Heart left ventricle (tissue), 16 donors: ENCODE data around the gene COL26A1. TPM values are rescaled to one million over a fixed set of nuclear protein-coding genes. Genes with fewer than 3 reads are reported as not detected.

Source experiments
- ATAC-seq, 4 donors: fragments of 200-7000 bp; cut with Tn5 transposase; one replicate each; pipeline ENCODE4 v1.9.1; 2020 to 2022; ENCODE audit warnings: moderate library complexity in 4 of 4, mild to moderate bottlenecking in 3 of 4, moderate number of reproducible peaks in 1 of 4
- DNase-seq, 5 donors: peaks; one replicate each; pipeline ENCODE4 v3.0.0-alpha.2; 2020
- H3K27ac ChIP-seq, 12 donors: fragments of 200-600 bp; sonication (generic) in 4 of 12; one replicate each; pipeline versions ENCODE4 v1.5.0 to v1.8.0; 2016 to 2022; ENCODE audit warnings: mild to moderate bottlenecking in 2 of 12
- H3K27me3 ChIP-seq, 9 donors: fragments of 200-600 bp; sonication (generic) in 2 of 9; one replicate each; pipeline versions ENCODE4 v1.5.1 to v1.8.0; 2016 to 2022; ENCODE audit warnings: mild to moderate bottlenecking in 3 of 9
- H3K36me3 ChIP-seq, 9 donors: fragments of 200-600 bp; sonication (generic) in 2 of 9; one replicate each; pipeline versions ENCODE4 v1.5.0 to v1.8.0; 2018 to 2022; ENCODE audit warnings: mild to moderate bottlenecking in 2 of 9
- H3K4me1 ChIP-seq, 12 donors: fragments of 200-600 bp; sonication (generic) in 4 of 12; one replicate each; pipeline versions ENCODE4 v1.5.0 to v1.8.0; 2016 to 2022; ENCODE audit warnings: mild to moderate bottlenecking in 3 of 12
- H3K4me3 ChIP-seq, 12 donors: fragments of 200-600 bp; sonication (generic) in 4 of 12; one replicate each; pipeline versions ENCODE4 v1.5.0 to v1.8.0; 2017 to 2022; ENCODE audit warnings: mild to moderate bottlenecking in 9 of 12, moderate library complexity in 4 of 12
- H3K9me3 ChIP-seq, 12 donors: fragments of 200-600 bp; sonication (generic) in 4 of 12; one replicate each; pipeline versions ENCODE4 v1.5.0 to v1.8.0; 2016 to 2022; ENCODE audit warnings: mild to moderate bottlenecking in 1 of 12
- POLR2A ChIP-seq, 2 donors: fragments of 450-650 bp; IDR thresholded peaks; one replicate each; pipeline ENCODE4 v1.6.1; 2017; ENCODE audit warnings: antibody characterized with exemption in 2 of 2, mild to moderate bottlenecking in 2 of 2, moderate library complexity in 2 of 2
- WGBS, 4 donors: extraction: QIAGEN DNeasy Blood & Tissue Kit in 2 of 4; methylation state at CpG; one replicate each; pipeline versions ENCODE4 v1.1.5 to v1.1.7; 2013 to 2018; 5-methylcytosine and 5-hydroxymethylcytosine counted together
- intact Hi-C, 10 donors: fragments of 100-400 bp; cut with DNase I; formaldehyde crosslinking; loops; one replicate each; pipeline versions ENCODE4 v1.11.1 to v1.14.2; 2022
- polyA plus RNA-seq, 2 donors: library from polyadenylated mRNA; stranded (reverse); fragments of 200-250 nt; gene quantifications; one replicate each; pipeline ENCODE4 v1.2.3, GENCODE V29; 2013
- total RNA-seq, 9 donors: library from RNA; depleted of rRNA in 2 of 9; stranded (reverse); fragments of >200 nt in 2 of 9; fragmentation: NEBNext Ultra II Directional in 3 of 9; extraction: Animal tissue kit (Norgen Biotek cat#: 25700) in 3 of 9; gene quantifications; one replicate each; pipeline versions ENCODE4 v1.1.0 to v1.2.4, GENCODE V29; 2016 to 2023
- TF ChIP-seq, protein P1 (sequence below), 12 donors: fragments of 200-600 bp; sonication (generic) in 4 of 12; IDR thresholded peaks; one replicate each; pipeline versions ENCODE4 v1.5.0 to v1.8.0; 2018 to 2022; ENCODE audit warnings: antibody characterized with exemption in 12 of 12, mild to moderate bottlenecking in 5 of 12
- donor health status: ischemic (EF 13 %, LVEDD 7.1; RV severe dilation, severe dysfunction).
- donor health status: healthy with polysubstance abuse.
- donor health status: DM: no; HTN: yes; CAD: no.
- donor health status: DM: no; HTN: no; CAD: no.
- donor health status: ischemic (EF 25% LVEDD 6.9; RV normal size, moderate dysfunction).
- donor health status: ischemic (EF 25% LVEDD 5.7; RV mildly dilated, moderate dysfunction).
- donor health status: healthy.
- donor health status: DM: yes; HTN: yes; CAD: no.
- donor health status: ischemic (EF 35%, LVEDD 5.7; RV mildly dilated, moderate dysfunction).
- donor health status: nonischemic (EF 11% LVEDD 7.7; RV severe dilation, severe dysfunction).
- donor health status: DM: yes; HTN: yes; CAD: no.
- donor health status: PGD.
- donor health status: ischemic (EF 29% LVEDD 5.4; RV normal size, mild dysfunction).
- donor health status: nonischemic (EF 23%, LVEDD 6.1; RV moderate dilation, normal function).

Gene COL26A1
- total and polyA plus RNA-seq, 11 donors: 0.08 to 2.1 TPM; not detected in 9

DNA sequence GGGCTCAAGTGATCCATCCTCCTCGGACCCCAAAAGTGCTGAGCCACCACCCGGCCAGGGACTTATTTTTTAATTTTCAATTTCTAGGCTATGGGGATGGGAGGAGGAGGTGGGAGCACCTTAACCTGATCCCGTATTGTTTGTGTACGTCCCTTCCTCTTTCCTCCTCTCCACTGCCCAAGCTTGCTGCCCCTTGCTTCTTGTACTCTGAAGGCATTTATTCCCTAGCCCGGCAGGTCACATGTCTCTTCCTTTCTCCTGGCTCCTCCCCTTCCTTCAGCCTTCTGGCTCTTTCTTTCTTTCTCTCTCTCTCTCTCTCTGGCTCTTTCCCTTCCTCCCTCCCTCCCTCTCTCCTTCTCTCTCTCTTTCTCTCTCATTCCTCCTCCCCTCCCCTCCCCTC lies 56.0 kb downstream of the COL26A1 start:
- H3K4me3 ChIP-seq: no peak overlapping the region
- 59 to 70% (median 63%) methylated on average over 5 of the region's 5 CpGs for WGBS, 4 donors
- no peak overlapping the region for H3K27ac ChIP-seq
- ATAC-seq (no peak), DNase-seq (no peak)
- no peaks in the 10 kb centered on the region for H3K9me3 ChIP-seq
- H3K36me3 ChIP-seq: no peaks in the 10 kb centered on the region
- no peaks in the 10 kb centered on the region for H3K4me1 ChIP-seq
- intact Hi-C loops: no loop called here
- peaks cover 0 to 39% (median 0%) of the 10 kb centered on the region in 9 donors for H3K27me3 ChIP-seq
- TF ChIP-seq POLR2A (IDR thresholded peaks at IDR 0.05): no peak
- TF ChIP-seq, protein P1, sequence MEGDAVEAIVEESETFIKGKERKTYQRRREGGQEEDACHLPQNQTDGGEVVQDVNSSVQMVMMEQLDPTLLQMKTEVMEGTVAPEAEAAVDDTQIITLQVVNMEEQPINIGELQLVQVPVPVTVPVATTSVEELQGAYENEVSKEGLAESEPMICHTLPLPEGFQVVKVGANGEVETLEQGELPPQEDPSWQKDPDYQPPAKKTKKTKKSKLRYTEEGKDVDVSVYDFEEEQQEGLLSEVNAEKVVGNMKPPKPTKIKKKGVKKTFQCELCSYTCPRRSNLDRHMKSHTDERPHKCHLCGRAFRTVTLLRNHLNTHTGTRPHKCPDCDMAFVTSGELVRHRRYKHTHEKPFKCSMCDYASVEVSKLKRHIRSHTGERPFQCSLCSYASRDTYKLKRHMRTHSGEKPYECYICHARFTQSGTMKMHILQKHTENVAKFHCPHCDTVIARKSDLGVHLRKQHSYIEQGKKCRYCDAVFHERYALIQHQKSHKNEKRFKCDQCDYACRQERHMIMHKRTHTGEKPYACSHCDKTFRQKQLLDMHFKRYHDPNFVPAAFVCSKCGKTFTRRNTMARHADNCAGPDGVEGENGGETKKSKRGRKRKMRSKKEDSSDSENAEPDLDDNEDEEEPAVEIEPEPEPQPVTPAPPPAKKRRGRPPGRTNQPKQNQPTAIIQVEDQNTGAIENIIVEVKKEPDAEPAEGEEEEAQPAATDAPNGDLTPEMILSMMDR (IDR thresholded peaks at IDR 0.05): no peak

DNA sequence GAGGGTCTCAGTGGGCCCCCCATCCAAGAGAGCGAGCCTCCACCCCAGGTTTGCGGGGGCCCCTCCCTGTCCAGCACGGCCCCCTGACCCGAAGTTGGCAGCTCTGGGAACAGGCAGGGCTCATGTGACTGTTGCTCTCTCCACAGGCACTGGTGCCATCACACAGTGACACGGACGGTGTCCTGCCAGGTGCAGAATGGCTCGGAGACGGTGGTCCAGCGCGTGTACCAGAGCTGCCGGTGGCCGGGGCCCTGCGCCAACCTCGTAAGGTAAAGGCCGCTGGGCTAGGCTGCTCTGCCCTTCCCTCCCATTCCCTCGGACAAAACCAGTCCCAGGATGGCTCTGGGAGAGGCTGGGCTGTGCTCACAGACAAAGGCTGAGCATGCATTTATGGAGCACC lies 57.2 kb downstream of the COL26A1 start:
- ATAC-seq: no peak
- DNase-seq: no peak
- Histone ChIP-seq H3K4me3 (no peak overlapping the region), H3K27me3 (peaks cover 0 to 39% (median 0%) of the 10 kb centered on the region in 9 donors), H3K4me1 (no peaks in the 10 kb centered on the region), H3K36me3 (no peaks in the 10 kb centered on the region), H3K9me3 (no peaks in the 10 kb centered on the region), H3K27ac (no peak overlapping the region)
- 89 to 91% (median 90%) methylated on average over 16 of the region's 16 CpGs; no CpG with 5 or more reads in 1 of the 4 donors for WGBS, 4 donors
- TF ChIP-seq, protein P1 (IDR thresholded peaks at IDR 0.05): no peak
- no peak for TF ChIP-seq POLR2A (IDR thresholded peaks at IDR 0.05)
- intact Hi-C loops: no loop called here

DNA sequence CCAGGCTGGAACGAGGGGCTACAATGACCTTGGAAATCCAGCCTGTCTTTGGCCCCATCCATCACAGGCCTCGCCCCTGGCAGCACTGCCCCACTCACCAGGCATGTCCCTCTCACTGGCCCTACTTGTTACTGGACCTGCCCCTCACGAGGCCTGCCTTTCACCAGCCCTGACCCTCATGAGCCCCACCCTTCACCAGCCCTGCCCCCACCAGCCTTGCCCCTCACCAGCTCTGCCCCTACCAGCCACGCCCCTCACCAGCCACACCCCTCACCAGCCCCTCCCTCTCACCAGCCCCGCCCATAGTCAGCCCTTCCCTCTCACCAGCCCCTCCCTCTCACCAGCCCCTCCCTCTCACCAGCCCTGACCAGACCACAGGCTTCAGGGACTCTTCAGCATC lies 57.8 kb downstream of the COL26A1 start:
- no peak overlapping the region for H3K4me3 ChIP-seq
- ATAC-seq: peak in 1 of 4 donors; percentile 15
- no peaks in the 10 kb centered on the region for H3K9me3 ChIP-seq
- H3K27ac ChIP-seq: no peak overlapping the region
- 54 to 72% (median 67%) methylated on average over 5 of the region's 5 CpGs for WGBS, 4 donors
- TF ChIP-seq, protein P1 (IDR thresholded peaks at IDR 0.05): no peak
- TF ChIP-seq POLR2A (IDR thresholded peaks at IDR 0.05): no peak
- H3K36me3 ChIP-seq: no peaks in the 10 kb centered on the region
- DNase-seq: no peak
- H3K27me3 ChIP-seq: peaks cover 0 to 39% (median 0%) of the 10 kb centered on the region in 9 donors
- no peaks in the 10 kb centered on the region for H3K4me1 ChIP-seq
- intact Hi-C loops: no loop called here

DNA sequence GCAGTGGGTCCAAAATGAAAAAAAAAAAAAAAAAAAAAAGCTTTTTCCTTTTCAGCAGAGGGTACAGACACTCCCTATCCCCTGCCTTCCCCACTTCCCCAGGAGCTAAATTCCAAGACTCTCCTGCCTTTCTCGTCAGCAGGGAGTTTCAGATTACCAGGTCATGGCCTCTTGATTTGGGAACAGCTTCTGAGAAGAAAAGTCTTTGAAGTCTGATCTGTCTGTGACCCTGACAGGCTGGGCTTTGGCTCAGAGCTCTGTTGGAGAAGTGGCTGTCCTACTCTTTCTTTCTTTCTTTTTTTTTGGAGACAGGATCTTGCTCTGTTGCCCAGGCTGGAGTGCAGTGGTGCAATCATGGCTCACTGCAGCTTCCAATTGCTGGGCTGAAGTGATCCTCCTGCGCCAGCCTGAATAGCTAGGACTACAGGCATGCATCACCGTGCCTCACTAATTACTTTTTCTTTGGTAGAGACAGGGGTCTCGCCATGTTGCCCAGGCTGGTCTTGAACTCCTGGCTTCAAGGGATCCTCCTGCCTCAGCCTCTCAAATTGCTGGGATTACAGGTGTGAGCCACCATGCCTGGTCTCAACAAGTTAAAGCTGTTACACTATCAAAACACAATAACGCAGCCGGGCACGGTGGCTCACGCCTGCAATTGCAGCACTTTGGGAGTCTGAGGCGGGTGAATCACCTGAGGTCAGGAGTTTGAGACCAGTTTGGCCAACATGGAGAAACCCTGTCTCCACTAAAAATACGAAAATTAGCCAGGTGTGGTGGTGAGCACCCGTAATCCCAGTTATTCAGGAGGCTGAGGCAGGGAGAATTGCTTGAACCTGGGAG lies 59.9 kb downstream of the COL26A1 start:
- DNase-seq (no peak), ATAC-seq (no peak)
- TF ChIP-seq, protein P1 (IDR thresholded peaks at IDR 0.05): no peak
- no peak for TF ChIP-seq POLR2A (IDR thresholded peaks at IDR 0.05)
- Histone ChIP-seq H3K27ac (no peak overlapping the region), H3K36me3 (no peaks in the 10 kb centered on the region), H3K4me3 (no peak overlapping the region), H3K4me1 (no peaks in the 10 kb centered on the region), H3K27me3 (peaks cover 0 to 31% (median 0%) of the 10 kb centered on the region in 9 donors), H3K9me3 (no peaks in the 10 kb centered on the region)
- WGBS, 4 donors: 85 to 89% (median 87%) methylated on average over 11 of the region's 11 CpGs
- intact Hi-C loops: no loop called here
